Activated naive CD4-positive, alpha-beta T cell treated with anti-CD3 and anti-CD28 coated beads for 36 hours (primary cell): ENCODE results near the gene MXD4. TPM values are rescaled to one million over a fixed set of nuclear protein-coding genes. Genes with fewer than 3 reads are reported as not detected.
"Not testable (repeated sequence)": the region's sequence is repeated elsewhere in the genome, so short reads cannot be mapped to it uniquely, and the experiment has no call there.

Experiments
- CTCF ChIA-PET: fragments of 350-600 bp; sonication (Branson Sonifier 250); formaldehyde crosslinking; loops from one replicate; lab custom pipeline; 2021; ENCODE audit warnings: antibody characterized with exemption; lab: Charles Lee
- DNase-seq: peaks from one replicate; pipeline ENCODE4 v3.0.0-alpha.2; 2020
- H3K27ac Mint-ChIP-seq: one replicate; pipeline ENCODE4 v1.8.0; 2021; ENCODE audit warnings: mild to moderate bottlenecking, mixed read lengths
- H3K27me3 Mint-ChIP-seq: one replicate; pipeline ENCODE4 v1.8.0; 2021; ENCODE audit warnings: low read depth, mixed read lengths
- H3K36me3 Mint-ChIP-seq: one replicate; pipeline ENCODE4 v1.8.0; 2021; ENCODE audit warnings: low read depth, mixed read lengths
- H3K4me1 Mint-ChIP-seq: one replicate; pipeline ENCODE4 v1.8.0; 2021; ENCODE audit warnings: low read depth, mixed read lengths
- H3K4me3 Mint-ChIP-seq: one replicate; pipeline ENCODE4 v1.8.0; 2021; ENCODE audit warnings: mild to moderate bottlenecking, moderate library complexity, mixed read lengths
- H3K9me3 Mint-ChIP-seq: one replicate; pipeline ENCODE4 v1.8.0; 2021; ENCODE audit warnings: mixed read lengths
- intact Hi-C: fragments of 100-400 bp; cut with micrococcal nuclease; formaldehyde crosslinking; loops from one replicate; pipeline ENCODE4 v1.15.1; 2023
- total RNA-seq, 2 experiments: library from RNA; stranded (reverse); gene quantifications; one replicate each; pipeline ENCODE4 v1.2.3, GENCODE V29; 2021

The MXD4 gene
- total RNA-seq, 2 experiments from 2014 or later: 2.3 to 2.7 TPM

DNA sequence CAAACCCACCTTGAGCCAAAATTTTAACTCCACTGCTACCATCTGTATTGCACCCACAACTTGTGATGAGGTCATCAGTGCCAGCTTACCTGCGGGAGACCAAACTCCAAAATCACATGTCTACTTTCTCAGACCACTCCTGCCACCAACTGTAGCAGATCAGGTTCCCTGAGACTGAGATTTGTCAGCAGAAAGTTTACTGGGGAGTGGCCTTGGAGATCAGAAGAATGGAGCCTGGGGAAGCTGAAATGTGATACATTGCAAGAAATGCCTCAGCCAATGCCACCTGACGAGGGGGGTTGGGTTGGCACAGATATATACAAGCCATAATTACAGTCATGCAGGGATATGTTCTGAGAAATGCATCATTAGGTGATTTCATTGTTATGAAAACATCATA lies 39.1 kb downstream of the MXD4 start:
- no peak for DNase-seq
- no peaks in the 10 kb centered on the region for H3K27me3 Mint-ChIP-seq
- CTCF ChIA-PET: interaction anchor here (0.6 to 3.8 kb wide), 4 partner anchors 14 to 220 kb away, joined by 3 to 11 read pairs (median 4); no protein-coding TSS in a partner anchor
- H3K36me3 Mint-ChIP-seq: no peaks in the 10 kb centered on the region
- no peaks in the 10 kb centered on the region for H3K4me1 Mint-ChIP-seq
- H3K4me3 Mint-ChIP-seq: no peak overlapping the region
- H3K9me3 Mint-ChIP-seq: no peaks in the 10 kb centered on the region
- H3K27ac Mint-ChIP-seq: no peak overlapping the region
- intact Hi-C loops: loop anchor here (5.0 kb wide), 1 partner anchor 199 kb away; no protein-coding TSS in a partner anchor

DNA sequence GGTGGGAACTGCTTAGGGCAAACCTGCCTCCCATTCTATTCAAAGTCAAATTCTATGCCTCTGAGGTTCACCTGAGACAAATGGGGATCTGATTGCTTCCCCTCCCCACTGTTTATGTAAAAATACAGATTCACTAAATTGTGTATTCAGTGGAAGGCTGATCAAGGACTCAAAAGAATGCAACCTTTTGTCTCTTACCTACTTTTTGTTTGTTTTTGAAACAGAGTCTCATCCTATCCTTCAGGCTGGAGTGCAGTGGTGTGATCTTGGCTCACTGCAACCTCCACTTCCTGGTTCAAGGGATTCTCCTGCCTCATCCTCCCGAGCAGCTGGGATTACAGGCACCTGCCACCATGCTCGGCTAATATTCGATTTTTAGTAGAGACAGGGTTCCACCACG lies 40.5 kb downstream of the MXD4 start:
- not testable (repeated sequence) for H3K9me3 Mint-ChIP-seq, H3K27me3 Mint-ChIP-seq, H3K4me1 Mint-ChIP-seq, H3K36me3 Mint-ChIP-seq, DNase-seq, H3K27ac Mint-ChIP-seq, H3K4me3 Mint-ChIP-seq
- intact Hi-C loops: loop anchor here (2.0 to 5.0 kb wide), 2 partner anchors 201 to 315 kb away; partner anchors contain the start of gene FAM193A
- CTCF ChIA-PET: interaction anchor here (0.7 to 3.8 kb wide), 9 partner anchors 13 to 419 kb away, joined by 3 to 14 read pairs (median 5); no protein-coding TSS in a partner anchor

DNA sequence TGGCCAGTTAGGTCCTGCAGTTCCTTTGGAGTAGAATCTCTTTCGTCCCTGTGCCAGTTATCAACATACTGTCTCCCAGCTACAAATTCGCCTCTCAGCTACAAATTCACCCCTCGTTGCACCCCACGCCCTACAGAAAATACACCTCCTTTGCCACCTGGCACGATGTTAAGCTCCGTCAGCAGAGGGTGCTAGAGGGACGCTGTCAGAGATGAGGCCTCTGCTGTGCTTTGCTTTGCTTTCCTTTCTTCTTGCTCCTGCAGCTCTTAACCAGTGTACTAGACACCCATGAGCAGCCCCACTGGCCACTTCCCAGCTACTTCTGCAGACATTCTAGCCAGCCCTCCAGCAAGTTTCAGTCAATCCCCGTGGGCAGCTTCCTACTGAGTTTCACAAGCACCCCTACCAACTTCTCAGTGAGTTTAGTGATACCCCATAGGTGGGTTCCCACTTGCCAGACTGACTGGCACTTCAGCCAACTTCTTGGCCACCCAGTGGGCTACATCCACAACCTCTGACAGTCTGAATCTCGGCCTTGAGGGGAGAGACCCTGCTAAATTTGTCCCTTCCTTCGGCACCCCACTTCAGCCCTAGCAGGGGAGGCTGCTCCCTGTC lies 41.8 kb downstream of the MXD4 start:
- H3K9me3 Mint-ChIP-seq: no peaks in the 10 kb centered on the region
- CTCF ChIA-PET: interaction anchor here (0.6 to 3.8 kb wide), 25 partner anchors 9 to 420 kb away, joined by 3 to 14 read pairs (median 4); partner anchors contain the start of genes MXD4 and RNF4
- no peaks in the 10 kb centered on the region for H3K36me3 Mint-ChIP-seq
- H3K4me3 Mint-ChIP-seq: no peak overlapping the region
- no peaks in the 10 kb centered on the region for H3K27me3 Mint-ChIP-seq
- intact Hi-C loops: loop anchor here (1.0 to 5.0 kb wide), 6 partner anchors 22 to 317 kb away; partner anchors contain the start of genes FAM193A, HAUS3 and POLN
- peak; percentile 90 for DNase-seq
- H3K4me1 Mint-ChIP-seq: no peaks in the 10 kb centered on the region
- H3K27ac Mint-ChIP-seq: no peak overlapping the region

DNA sequence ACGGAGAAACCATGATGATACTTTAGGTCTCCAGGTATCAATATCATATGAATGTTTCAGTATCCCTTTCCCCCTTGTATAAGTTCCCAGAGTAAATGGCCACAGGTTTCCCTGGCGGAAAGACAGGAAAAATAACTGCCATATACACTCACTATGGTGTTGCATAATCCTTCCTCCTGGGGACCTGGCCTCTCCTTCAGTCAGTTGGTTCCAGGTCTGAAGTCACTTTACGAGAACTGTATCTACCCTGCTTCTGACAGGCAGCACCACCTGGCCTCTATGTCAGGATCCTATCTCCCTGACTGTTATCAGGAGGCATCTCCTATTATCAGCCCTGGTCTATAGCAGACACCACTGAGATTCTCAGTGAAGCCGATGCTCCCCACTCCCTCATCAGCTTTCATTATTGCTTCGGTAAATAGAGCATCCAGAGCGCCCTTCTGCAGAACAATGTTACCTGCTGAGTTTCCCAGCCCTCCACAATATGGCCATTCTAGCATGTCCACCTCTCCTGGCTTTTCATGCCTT lies 42.6 kb downstream of the MXD4 start:
- H3K4me1 Mint-ChIP-seq: no peaks in the 10 kb centered on the region
- no peaks in the 10 kb centered on the region for H3K27me3 Mint-ChIP-seq
- no peak overlapping the region for H3K27ac Mint-ChIP-seq
- intact Hi-C loops: no loop called here
- CTCF ChIA-PET: interaction anchor here (0.8 to 3.8 kb wide), 20 partner anchors 8 to 247 kb away, joined by 3 to 14 read pairs (median 4); partner anchors contain the start of gene MXD4
- H3K36me3 Mint-ChIP-seq: no peaks in the 10 kb centered on the region
- H3K4me3 Mint-ChIP-seq: no peak overlapping the region
- no peak for DNase-seq
- H3K9me3 Mint-ChIP-seq: no peaks in the 10 kb centered on the region

DNA sequence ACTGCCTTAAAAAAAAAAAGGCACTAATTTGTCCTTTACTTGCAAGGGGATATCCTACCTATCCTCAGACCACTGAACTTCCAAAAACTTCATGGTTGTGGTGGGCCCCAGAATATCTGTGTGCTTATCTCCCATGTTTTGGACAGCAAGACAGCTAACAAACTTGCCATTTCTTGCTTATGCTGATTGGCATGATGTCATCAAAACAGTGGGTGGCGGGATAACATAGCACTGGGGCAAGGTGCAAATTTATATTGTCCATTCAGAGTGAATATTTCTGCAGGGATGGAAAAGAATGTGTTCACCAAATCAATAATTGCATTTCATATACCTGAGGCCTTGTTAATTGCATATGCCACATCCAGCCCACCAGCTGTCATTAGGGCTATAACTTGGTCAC lies 43.5 kb downstream of the MXD4 start:
- CTCF ChIA-PET: interaction anchor here (0.6 to 1.7 kb wide), 3 partner anchors 44 to 102 kb away, joined by 3 to 5 read pairs (median 3); partner anchors contain the start of gene MXD4
- Mint-ChIP-seq H3K4me3 (no peak overlapping the region), H3K9me3 (no peaks in the 10 kb centered on the region), H3K27me3 (no peaks in the 10 kb centered on the region), H3K4me1 (no peaks in the 10 kb centered on the region), H3K36me3 (no peaks in the 10 kb centered on the region), H3K27ac (no peak overlapping the region)
- no peak for DNase-seq
- intact Hi-C loops: no loop called here

DNA sequence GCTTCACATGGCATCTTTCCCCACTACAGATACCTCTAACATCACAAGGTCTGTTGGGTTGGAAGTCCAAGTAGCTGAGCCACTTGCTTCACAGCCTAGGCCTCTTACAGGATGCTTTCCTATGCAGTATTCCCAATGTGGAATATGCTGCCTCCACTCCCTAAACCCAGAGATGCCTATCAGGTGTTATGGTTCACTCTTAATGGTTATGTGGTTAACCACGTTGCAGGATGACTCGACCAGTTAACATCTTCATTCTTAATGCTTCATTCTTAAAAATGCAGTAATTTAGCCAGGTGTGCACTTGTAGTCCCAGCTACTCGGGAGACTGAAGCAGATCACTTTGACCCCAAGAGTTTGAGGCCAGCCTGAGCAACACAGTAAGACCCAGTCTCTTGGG lies 44.2 kb downstream of the MXD4 start:
- no peaks in the 10 kb centered on the region for H3K27me3 Mint-ChIP-seq
- no peak overlapping the region for H3K27ac Mint-ChIP-seq
- DNase-seq: no peak
- intact Hi-C loops: no loop called here
- CTCF ChIA-PET: interaction anchor here (0.9 to 1.7 kb wide), 3 partner anchors 44 to 245 kb away, joined by 3 to 5 read pairs (median 4); partner anchors contain the start of gene MXD4
- no peaks in the 10 kb centered on the region for H3K4me1 Mint-ChIP-seq
- H3K4me3 Mint-ChIP-seq: no peak overlapping the region
- no peaks in the 10 kb centered on the region for H3K9me3 Mint-ChIP-seq
- no peaks in the 10 kb centered on the region for H3K36me3 Mint-ChIP-seq

DNA sequence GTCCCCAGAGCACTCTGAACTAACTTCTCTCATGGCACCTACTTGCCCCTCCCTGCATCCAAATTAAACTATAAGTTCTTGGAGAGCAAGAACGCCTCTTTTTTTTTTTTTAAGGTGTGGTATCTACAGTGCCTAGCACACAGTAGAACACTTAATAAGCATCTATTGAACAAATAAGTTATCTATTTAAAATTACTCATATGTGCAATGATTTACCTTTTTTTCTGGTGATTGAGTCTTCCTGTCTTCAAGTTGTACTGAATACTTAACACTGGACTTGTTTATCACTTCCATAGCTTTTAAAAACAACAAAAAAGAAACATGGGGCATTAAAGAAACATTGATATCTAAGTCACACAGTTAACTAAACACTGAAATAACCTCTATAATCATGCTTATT lies 49.1 kb downstream of the MXD4 start:
- no peak for DNase-seq
- CTCF ChIA-PET: no interaction called here
- no peak overlapping the region for H3K4me3 Mint-ChIP-seq
- H3K27ac Mint-ChIP-seq: no peak overlapping the region
- H3K27me3 Mint-ChIP-seq: no peaks in the 10 kb centered on the region
- H3K9me3 Mint-ChIP-seq: no peaks in the 10 kb centered on the region
- H3K36me3 Mint-ChIP-seq: no peaks in the 10 kb centered on the region
- H3K4me1 Mint-ChIP-seq: no peaks in the 10 kb centered on the region
- intact Hi-C loops: no loop called here

DNA sequence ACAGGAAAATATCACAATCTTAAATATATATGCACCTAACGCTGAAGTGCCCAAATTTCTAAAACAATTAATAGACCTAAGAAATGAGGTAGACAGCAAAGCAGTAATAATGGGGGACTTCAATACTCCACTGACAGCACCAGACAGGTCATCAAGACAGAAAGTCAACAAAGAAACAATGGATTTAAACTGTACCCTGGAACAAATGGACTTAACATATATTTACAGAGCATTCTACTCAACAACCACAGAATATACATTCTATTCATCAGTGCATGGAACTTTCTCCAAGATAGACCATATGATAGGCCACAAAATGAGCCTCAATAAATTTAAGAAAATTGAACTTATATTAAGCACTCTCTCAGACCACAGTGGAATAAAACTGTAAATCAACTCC lies 59.1 kb downstream of the MXD4 start:
- H3K4me3 Mint-ChIP-seq, H3K9me3 Mint-ChIP-seq, H3K36me3 Mint-ChIP-seq, H3K4me1 Mint-ChIP-seq, intact Hi-C loops, H3K27me3 Mint-ChIP-seq, DNase-seq, H3K27ac Mint-ChIP-seq, CTCF ChIA-PET: not testable (repeated sequence)

Other genes with a start within 250 kb of the MXD4 start
- under 1 TPM; 0.21 to 0.32 TPM for gene NAT8L, start 202.8 kb downstream of the MXD4 start, total RNA-seq
- gene HAUS3, start 20.0 kb downstream of the MXD4 start, total RNA-seq: 10 to 100 TPM; 18.0 to 18.1 TPM
- 1 to 10 TPM in 1 of 2 experiments, under 1 TPM in 1; 0.91 to 1.3 TPM for gene POLN, start 20.0 kb downstream of the MXD4 start, total RNA-seq
- 1 to 10 TPM; 5.3 to 6.2 TPM for gene ZFYVE28, start 156.5 kb upstream of the MXD4 start, total RNA-seq
- not detected for gene CFAP99, start 156.8 kb upstream of the MXD4 start, total RNA-seq
- 10 to 100 TPM; 69.2 to 73.1 TPM for gene RNF4, start 207.0 kb upstream of the MXD4 start, total RNA-seq